ENCODE results near the gene VAC14. TPM values are rescaled to one million over a fixed set of nuclear protein-coding genes. Genes with fewer than 3 reads are reported as not detected.
A peak's percentile ranks its signal among the peaks of the same experiment; 100 is the strongest.

VAC14 gene
- polyA plus RNA-seq, 3 donors, result 20.7 to 49.4 (median 31.1) TPM

GRCh38 chr16:70749681-70750601, 51.0 kb downstream of the VAC14 start:
- H3K27ac ChIP-seq (ENCODE audit: low read depth in 1 of 2, low read length in 2 of 2), result no peak overlapping the region
- intact Hi-C loops (cut with micrococcal nuclease), result no loop called here
- H3K79me2 ChIP-seq (ENCODE audit: insufficient read depth, low read length), result no peaks in the 10 kb centered on the region
- H3K9me3 ChIP-seq (replicated peaks in 1 of 2; ENCODE audit: control insufficient read depth in 1 of 2, insufficient read depth in 1 of 2, low read length in 2 of 2), result no peaks in the 10 kb centered on the region
- peaks cover 23 to 73% of the 10 kb centered on the region in 2 donors for H3K36me3 ChIP-seq (replicated peaks in 1 of 2; ENCODE audit: control insufficient read depth in 1 of 2, insufficient read depth in 2 of 2, low read length in 2 of 2)
- H3K27ac Mint-ChIP-seq, result peak overlapping the region in 5 of 7 donors; percentile 8 to 33 (median 31)
- no peaks in the 10 kb centered on the region for H3K27me3 ChIP-seq (ENCODE audit: control insufficient read depth in 2 of 2, insufficient read depth in 2 of 2, low read length in 2 of 2)
- WGBS (ENCODE audit: insufficient coverage), result 90% methylated on average over 15 of the region's 16 CpGs
- no peaks in the 10 kb centered on the region for H3K27me3 Mint-ChIP-seq (ENCODE audit: low read depth in 3 of 3)
- no peak overlapping the region for H2AFZ ChIP-seq (ENCODE audit: insufficient read depth, low read depth, low read length, poor library complexity, severe bottlenecking)
- peaks cover 48% of the 10 kb centered on the region for H3K4me1 Mint-ChIP-seq
- no peak for DNase-seq
- no peak overlapping the region for H3K9ac ChIP-seq (ENCODE audit: insufficient read depth, low read length, poor library complexity, severe bottlenecking)
- peaks cover 13 to 18% of the 10 kb centered on the region in 2 donors for H3K4me1 ChIP-seq (ENCODE audit: control insufficient read depth in 1 of 2, insufficient read depth in 2 of 2, low read length in 2 of 2)
- H3K36me3 Mint-ChIP-seq, result peaks cover 49 to 63% of the 10 kb centered on the region in 2 donors
- TF ChIP-seq CTCF (IDR thresholded peaks at IDR 0.05), result no peak
- no peak overlapping the region for H3K4me2 ChIP-seq (replicated peaks; ENCODE audit: extremely low read depth, low read length, poor library complexity, severe bottlenecking)
- peaks cover 15% of the 10 kb centered on the region for H4K20me1 ChIP-seq (ENCODE audit: insufficient read depth, low read length)
- no peak overlapping the region for H3K4me3 Mint-ChIP-seq
- H3K4me3 ChIP-seq (replicated peaks in 1 of 3; ENCODE audit: low read depth in 2 of 3, low read length in 3 of 3), result no peak overlapping the region
- no peaks in the 10 kb centered on the region for H3K9me3 Mint-ChIP-seq

- no peak for DNase-seq
- H3K36me3 ChIP-seq (replicated peaks in 1 of 2; ENCODE audit: control insufficient read depth in 1 of 2, insufficient read depth in 2 of 2, low read length in 2 of 2), result peaks cover 27 to 73% of the 10 kb centered on the region in 2 donors
- Mint-ChIP-seq H3K36me3 (peaks cover 48 to 66% of the 10 kb centered on the region in 2 donors), H3K4me3 (no peak overlapping the region), H3K4me1 (peaks cover 48% of the 10 kb centered on the region), H3K9me3 (peaks cover 2 to 4% (median 3%) of the 10 kb centered on the region in 7 donors), H3K27ac (peak overlapping the region in 2 of 7 donors; percentile 25 to 50), H3K27me3 (ENCODE audit: low read depth in 3 of 3) (no peaks in the 10 kb centered on the region)
- WGBS (ENCODE audit: insufficient coverage), result 59% methylated on average over 6 of the region's 9 CpGs
- no peak overlapping the region for H3K4me3 ChIP-seq (replicated peaks in 1 of 3; ENCODE audit: low read depth in 2 of 3, low read length in 3 of 3)
- peaks cover 13 to 18% of the 10 kb centered on the region in 2 donors for H3K4me1 ChIP-seq (ENCODE audit: control insufficient read depth in 1 of 2, insufficient read depth in 2 of 2, low read length in 2 of 2)
- intact Hi-C loops (cut with micrococcal nuclease), result no loop called here
- no peaks in the 10 kb centered on the region for H3K79me2 ChIP-seq (ENCODE audit: insufficient read depth, low read length)
- H3K4me2 ChIP-seq (replicated peaks; ENCODE audit: extremely low read depth, low read length, poor library complexity, severe bottlenecking), result no peak overlapping the region
- H2AFZ ChIP-seq (ENCODE audit: insufficient read depth, low read depth, low read length, poor library complexity, severe bottlenecking), result no peak overlapping the region
- H3K27ac ChIP-seq (ENCODE audit: low read depth in 1 of 2, low read length in 2 of 2), result no peak overlapping the region
- peaks cover 0 to 2% of the 10 kb centered on the region in 2 donors for H3K9me3 ChIP-seq (replicated peaks in 1 of 2; ENCODE audit: control insufficient read depth in 1 of 2, insufficient read depth in 1 of 2, low read length in 2 of 2)
- H3K27me3 ChIP-seq (ENCODE audit: control insufficient read depth in 2 of 2, insufficient read depth in 2 of 2, low read length in 2 of 2), result no peaks in the 10 kb centered on the region
- H3K9ac ChIP-seq (ENCODE audit: insufficient read depth, low read length, poor library complexity, severe bottlenecking), result no peak overlapping the region
- peaks cover 15% of the 10 kb centered on the region for H4K20me1 ChIP-seq (ENCODE audit: insufficient read depth, low read length)
- TF ChIP-seq CTCF (IDR thresholded peaks at IDR 0.05), result no peak
These were observed 51.8 kb downstream of the VAC14 start for GRCh38 chr16:70749006-70749678.
